PC-9 (cell line): ENCODE data around the gene FREM3. TPM values are rescaled to one million over a fixed set of nuclear protein-coding genes. Genes with fewer than 3 reads are reported as not detected.

ENCODE experiments used
- BruUV-seq: library from RNA; stranded (reverse); fragments of 400-500 nt; replicated peaks from 2 replicates; lab custom pipeline; 2021; lab: Mats Ljungman, UMichigan
- CTCF ChIA-PET: fragments of 300-600 bp; sonication (Branson Sonifier 250); formaldehyde crosslinking; loops from one replicate; lab custom pipeline; 2022; ENCODE audit warnings: antibody characterized with exemption; lab: Charles Lee
- POLR2A ChIA-PET: fragments of 300-600 bp; sonication (Branson Sonifier 250); formaldehyde crosslinking; loops from one replicate; lab custom pipeline; 2022; ENCODE audit warnings: antibody characterized with exemption; ENCODE audit not compliant: unreplicated experiment; lab: Charles Lee
- DNase-seq, 2 experiments: peaks; one replicate each; pipeline versions ENCODE4 v3.0.0 to v3.0.0-alpha.2; 2015 to 2022; ENCODE audit warnings: mixed read lengths in 1 of 2
- H2AFZ ChIP-seq: fragments of 200-600 bp; sonication (generic); 2 replicates; pipeline ENCODE4 v1.8.1; 2017; ENCODE audit warnings: antibody characterized with exemption
- H3F3A ChIP-seq: fragments of 200-600 bp; sonication (generic); 2 replicates; pipeline ENCODE4 v1.8.1; 2017; ENCODE audit warnings: antibody characterized with exemption, mild to moderate bottlenecking, low read depth; ENCODE audit not compliant: insufficient read depth
- H3K27ac ChIP-seq: fragments of 200-600 bp; sonication (generic); 2 replicates; pipeline ENCODE4 v1.6.1; 2016; ENCODE audit warnings: mixed run types
- H3K27me3 ChIP-seq: fragments of 200-600 bp; sonication (generic); 2 replicates; pipeline ENCODE4 v1.6.1; 2016; ENCODE audit warnings: low read depth, mixed run types; ENCODE audit not compliant: insufficient read depth
- H3K36me3 ChIP-seq: fragments of 200-600 bp; sonication (generic); 2 replicates; pipeline ENCODE4 v1.6.1; 2016; ENCODE audit warnings: low read depth, mixed run types
- H3K4me1 ChIP-seq: fragments of 200-600 bp; sonication (generic); replicated peaks from 2 replicates; pipeline ENCODE4 v1.6.1; 2016; ENCODE audit warnings: mixed run types; ENCODE audit not compliant: insufficient read depth
- H3K4me2 ChIP-seq: fragments of 200-600 bp; sonication (generic); 2 replicates; pipeline ENCODE4 v1.6.1; 2017; ENCODE audit warnings: mixed run types
- H3K4me3 ChIP-seq: fragments of 200-600 bp; sonication (generic); 2 replicates; pipeline ENCODE4 v1.6.1; 2016; ENCODE audit warnings: mixed run types
- H3K79me2 ChIP-seq: fragments of 200-600 bp; sonication (generic); 2 replicates; pipeline ENCODE4 v1.6.1; 2017; ENCODE audit warnings: low read depth, mixed run types
- H3K9me2 ChIP-seq: fragments of 200-600 bp; sonication (generic); 2 replicates; pipeline ENCODE4 v1.8.1; 2017; ENCODE audit warnings: mild to moderate bottlenecking; ENCODE audit not compliant: insufficient read depth
- H3K9me3 ChIP-seq: fragments of 200-600 bp; sonication (generic); 2 replicates; pipeline ENCODE4 v1.8.1; 2016; ENCODE audit warnings: low read depth; ENCODE audit not compliant: insufficient read depth
- H4K20me1 ChIP-seq: fragments of 200-600 bp; sonication (generic); 2 replicates; pipeline ENCODE4 v1.8.1; 2017; ENCODE audit not compliant: insufficient read depth
- CTCF ChIP-seq: fragments of 200-600 bp; sonication (generic); conservative IDR thresholded peaks from 2 replicates; pipeline ENCODE4 v1.6.1; 2017; ENCODE audit warnings: mixed run types, antibody characterized with exemption, mild to moderate bottlenecking, moderate library complexity
- EZH2 ChIP-seq: fragments of 200-600 bp; sonication (generic); IDR thresholded peaks from 2 replicates; pipeline ENCODE4 v1.8.0; 2017; ENCODE audit warnings: antibody characterized with exemption, low read depth
- intact Hi-C: fragments of 100-400 bp; cut with micrococcal nuclease; formaldehyde crosslinking; loops from one replicate; pipeline ENCODE4 v1.10.0; 2022; ENCODE audit not compliant: unreplicated experiment
- total RNA-seq: library from RNA; stranded (reverse); gene quantifications from 2 replicates; pipeline ENCODE4 v1.2.3, GENCODE V29; 2021

The FREM3 gene
- total RNA-seq, 1 experiment from 2014 or later, result not detected

GRCh38 chr4:143668930-143669552 is 31.4 kb downstream of the FREM3 start:
- intact Hi-C loops, result no loop called here
- ChIA-PET POLR2A (no interaction called here), CTCF (no interaction called here)
- Histone ChIP-seq H3K9me3 (no peaks in the 10 kb centered on the region), H3K36me3 (no peaks in the 10 kb centered on the region), H3K9me2 (no peaks in the 10 kb centered on the region), H3K4me1 (no peaks in the 10 kb centered on the region), H2AFZ (no peak overlapping the region), H3K4me2 (no peak overlapping the region), H3K79me2 (no peaks in the 10 kb centered on the region), H3K4me3 (no peak overlapping the region), H3K27ac (no peak overlapping the region), H3F3A (no peaks in the 10 kb centered on the region), H4K20me1 (no peaks in the 10 kb centered on the region), H3K27me3 (no peaks in the 10 kb centered on the region)
- DNase-seq, result no peak
- BruUV-seq, result no TSS peak
- no peak for TF ChIP-seq CTCF
- no peak for TF ChIP-seq EZH2

GRCh38 chr4:143667461-143667860 is 33.0 kb downstream of the FREM3 start:
- CTCF ChIA-PET, result no interaction called here
- H3K4me3 ChIP-seq, result no peak overlapping the region
- H2AFZ ChIP-seq, result no peak overlapping the region

DNA sequence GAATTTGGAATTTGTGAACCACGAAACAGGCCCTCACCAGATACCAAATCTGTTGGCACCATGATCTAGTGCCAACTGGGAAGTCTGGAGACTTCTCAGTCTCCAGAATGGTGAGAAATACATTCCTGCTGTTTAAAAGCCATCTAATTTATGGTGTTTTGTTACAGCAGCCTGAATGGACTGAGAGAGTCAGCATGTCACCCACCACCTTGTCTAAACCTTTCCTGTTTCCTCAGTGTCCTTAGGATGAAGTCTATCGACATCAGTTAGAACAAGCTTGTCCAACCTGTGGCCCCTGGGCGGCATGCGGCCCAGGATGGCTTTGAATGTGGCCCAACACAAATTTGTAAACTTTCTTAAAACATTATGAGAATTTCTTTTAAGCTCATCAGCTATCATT is 42.1 kb downstream of the FREM3 start:
- Histone ChIP-seq H3K4me1 (no peaks in the 10 kb centered on the region), H3K79me2 (no peaks in the 10 kb centered on the region), H2AFZ (no peak overlapping the region), H3K4me3 (no peak overlapping the region), H3K27ac (no peak overlapping the region), H3K9me2 (no peaks in the 10 kb centered on the region), H3K9me3 (no peaks in the 10 kb centered on the region), H3F3A (no peaks in the 10 kb centered on the region), H3K36me3 (no peaks in the 10 kb centered on the region), H4K20me1 (no peaks in the 10 kb centered on the region), H3K4me2 (no peak overlapping the region), H3K27me3 (no peaks in the 10 kb centered on the region)
- BruUV-seq, result no TSS peak
- POLR2A ChIA-PET, result no interaction called here
- DNase-seq, result no peak
- intact Hi-C loops, result no loop called here
- CTCF ChIA-PET, result no interaction called here
- no peak for TF ChIP-seq CTCF
- TF ChIP-seq EZH2, result no peak

More at GRCh38 chr4:143667461-143667860, 33.0 kb downstream of the FREM3 start:
- no peaks in the 10 kb centered on the region for H3K9me3 ChIP-seq
- H3F3A ChIP-seq, result no peaks in the 10 kb centered on the region
- H3K9me2 ChIP-seq, result no peaks in the 10 kb centered on the region
- no peaks in the 10 kb centered on the region for H3K36me3 ChIP-seq
- H4K20me1 ChIP-seq, result no peaks in the 10 kb centered on the region
- DNase-seq, result no peak
- no peak overlapping the region for H3K4me2 ChIP-seq
- H3K79me2 ChIP-seq, result no peaks in the 10 kb centered on the region
- intact Hi-C loops, result no loop called here
- no peaks in the 10 kb centered on the region for H3K27me3 ChIP-seq
- no peak overlapping the region for H3K27ac ChIP-seq
- POLR2A ChIA-PET, result no interaction called here
- BruUV-seq, result no TSS peak
- H3K4me1 ChIP-seq, result no peaks in the 10 kb centered on the region
- TF ChIP-seq EZH2 (no peak), CTCF (no peak)
